A673 (cell line): ENCODE measurements around the gene ADGRE1. TPM values are rescaled to one million over a fixed set of nuclear protein-coding genes. Genes with fewer than 3 reads are reported as not detected.

Source experiments
- BruUV-seq: library from RNA; stranded (reverse); fragments of 400-500 nt; replicated peaks from 2 replicates; lab custom pipeline; 2021; lab: Mats Ljungman, UMichigan
- CTCF ChIA-PET: fragments of 300-600 bp; sonication (Branson Sonifier 250); formaldehyde crosslinking; loops from one replicate; lab custom pipeline; 2022; ENCODE audit warnings: antibody characterized with exemption; lab: Charles Lee
- POLR2A ChIA-PET: fragments of 300-600 bp; sonication (Branson Sonifier 250); formaldehyde crosslinking; loops from one replicate; lab custom pipeline; 2022; ENCODE audit warnings: antibody characterized with exemption; ENCODE audit not compliant: low non-redundant PET; lab: Charles Lee
- DNase-seq: peaks from one replicate; pipeline ENCODE4 v3.0.0-alpha.2; 2015; ENCODE audit warnings: low spot score
- H3K27ac ChIP-seq: fragments of 200-600 bp; sonication (generic); 2 replicates; pipeline ENCODE4 v1.5.1; 2016; ENCODE audit warnings: mixed run types, low read depth, mild to moderate bottlenecking, mixed read lengths, antibody characterized with exemption, low read length; ENCODE audit not compliant: poor library complexity, severe bottlenecking
- H3K27me3 ChIP-seq: fragments of 200-600 bp; sonication (generic); replicated peaks from 2 replicates; pipeline ENCODE4 v1.6.1; 2017; ENCODE audit warnings: mixed run types, low read depth, mild to moderate bottlenecking, mixed read lengths, antibody characterized with exemption, low read length; ENCODE audit not compliant: insufficient read depth, poor library complexity
- H3K36me3 ChIP-seq: fragments of 200-600 bp; sonication (generic); 2 replicates; pipeline ENCODE4 v1.6.1; 2016; ENCODE audit warnings: mixed run types, mild to moderate bottlenecking, mixed read lengths, antibody characterized with exemption, low read length; ENCODE audit not compliant: insufficient read depth, poor library complexity, severe bottlenecking
- H3K4me1 ChIP-seq: fragments of 200-600 bp; sonication (generic); 2 replicates; pipeline ENCODE4 v1.6.1; 2017; ENCODE audit warnings: mixed run types, mild to moderate bottlenecking, mixed read lengths, antibody characterized with exemption, low read length; ENCODE audit not compliant: insufficient read depth, poor library complexity, severe bottlenecking
- H3K4me3 ChIP-seq: fragments of 200-600 bp; sonication (generic); 2 replicates; pipeline ENCODE4 v1.5.1; 2016; ENCODE audit warnings: low read depth, mixed run types, mild to moderate bottlenecking, mixed read lengths, low read length; ENCODE audit not compliant: poor library complexity, severe bottlenecking
- H3K9me3 ChIP-seq: fragments of 200-600 bp; sonication (generic); 2 replicates; pipeline ENCODE4 v1.6.1; 2016; ENCODE audit warnings: mixed run types, low read depth, mild to moderate bottlenecking, mixed read lengths, antibody characterized with exemption, low read length; ENCODE audit not compliant: poor library complexity, severe bottlenecking
- CTCF ChIP-seq: fragments of 300-800, 200-600 bp; sonication (generic); conservative IDR thresholded peaks from 2 replicates; pipeline ENCODE4 v1.5.1; 2017; ENCODE audit warnings: low read depth, mild to moderate bottlenecking, antibody characterized with exemption, low read length, moderate library complexity, mixed read lengths
- EZH2 ChIP-seq: fragments of 200-600 bp; sonication (generic); IDR thresholded peaks from 2 replicates; pipeline ENCODE4 v1.6.1; 2017; ENCODE audit warnings: borderline replicate concordance, low read depth, mild to moderate bottlenecking, mixed read lengths, antibody characterized with exemption, low read length; ENCODE audit not compliant: poor library complexity, severe bottlenecking
- intact Hi-C: fragments of 100-400 bp; cut with micrococcal nuclease; formaldehyde crosslinking; loops from one replicate; pipeline ENCODE4 v1.10.0; 2022; ENCODE audit not compliant: unreplicated experiment
- total RNA-seq: library from RNA; stranded (reverse); gene quantifications from 2 replicates; pipeline ENCODE4 v1.2.3, GENCODE V29; 2021

The ADGRE1 gene
- total RNA-seq, 1 experiment from 2014 or later, result not detected

- Histone ChIP-seq H3K36me3 (no peaks in the 10 kb centered on the region), H3K27me3 (no peaks in the 10 kb centered on the region), H3K4me1 (no peaks in the 10 kb centered on the region), H3K9me3 (no peaks in the 10 kb centered on the region), H3K4me3 (no peak overlapping the region), H3K27ac (no peak overlapping the region)
- POLR2A ChIA-PET, result interaction anchor here (0.5 kb wide), 1 partner anchor 299 kb away, joined by 9 read pairs; no protein-coding TSS in a partner anchor
- CTCF ChIA-PET, result no interaction called here
- DNase-seq, result no peak
- TF ChIP-seq CTCF (no peak), EZH2 (no peak)
- no TSS peak for BruUV-seq
- intact Hi-C loops, result no loop called here
These were observed 100.5 kb downstream of the ADGRE1 start for GRCh38 chr19:6987850-6988249.

- Histone ChIP-seq H3K27ac (no peak overlapping the region), H3K36me3 (no peaks in the 10 kb centered on the region), H3K4me3 (no peak overlapping the region), H3K4me1 (no peaks in the 10 kb centered on the region), H3K27me3 (no peaks in the 10 kb centered on the region), H3K9me3 (no peaks in the 10 kb centered on the region)
- CTCF ChIA-PET, result no interaction called here
- intact Hi-C loops, result no loop called here
- POLR2A ChIA-PET, result interaction anchor here (0.5 kb wide), 1 partner anchor 298 kb away, joined by 9 read pairs; no protein-coding TSS in a partner anchor
- TF ChIP-seq CTCF (no peak), EZH2 (no peak)
- no TSS peak for BruUV-seq
- DNase-seq, result no peak
These were observed 100.9 kb downstream of the ADGRE1 start for GRCh38 chr19:6988257-6988656.

Other genes starting within 250 kb of the ADGRE1 start
- gene TNFSF14, start 217.4 kb upstream of the ADGRE1 start, total RNA-seq, result not detected in 2 replicates
- gene C3, start 166.9 kb upstream of the ADGRE1 start, total RNA-seq, result 1.8 TPM in 2 replicates
- 36.4 and 37.4 TPM in 2 replicates for gene GPR108, start 150.0 kb upstream of the ADGRE1 start, total RNA-seq
- gene TRIP10, start 147.9 kb upstream of the ADGRE1 start, total RNA-seq, result 70.2 and 79.2 TPM in 2 replicates
- gene SH2D3A, start 120.1 kb upstream of the ADGRE1 start, total RNA-seq, result 0.95 and 1.7 TPM in 2 replicates
- 51.6 and 54.9 TPM in 2 replicates for gene VAV1, start 114.9 kb upstream of the ADGRE1 start, total RNA-seq
- gene MBD3L2B, start 133.9 kb downstream of the ADGRE1 start, total RNA-seq, result 0.48 and 0.69 TPM in 2 replicates
- 0.47 TPM in 1 of 2 replicates, not detected in the other for gene MBD3L5, start 143.0 kb downstream of the ADGRE1 start, total RNA-seq
- not detected in 2 replicates for gene MBD3L4, start 152.6 kb downstream of the ADGRE1 start, total RNA-seq
- gene MBD3L2, start 161.7 kb downstream of the ADGRE1 start, total RNA-seq, result 1.0 TPM in 1 of 2 replicates, not detected in the other
- 6.1 and 9.0 TPM in 2 replicates for gene MBD3L3, start 171.1 kb downstream of the ADGRE1 start, total RNA-seq
- 12.5 and 14.1 TPM in 2 replicates for gene ZNF557, start 182.1 kb downstream of the ADGRE1 start, total RNA-seq